ENCODE data around the gene KRT14.
"Not testable (repeated sequence)": the region's sequence is repeated elsewhere in the genome, so short reads cannot be mapped to it uniquely, and the experiment has no call there.

KRT14 gene

GRCh38 chr17:41618341-41619035, 31.8 kb upstream of the KRT14 start:
- in situ Hi-C loops (cut with MboI; ENCODE audit: low sequenced_read_pairs), result no loop called here
- H3K36me3 ChIP-seq (replicated peaks), result no peaks in the 10 kb centered on the region
- no peaks in the 10 kb centered on the region for H3K4me1 ChIP-seq
- no peaks in the 10 kb centered on the region for H3K9me3 ChIP-seq
- DNase-seq (ENCODE audit: low spot score in 2 of 2), result no peak
- no peak overlapping the region for H3K4me3 ChIP-seq
- no peaks in the 10 kb centered on the region for H3K27me3 ChIP-seq (ENCODE audit: low read depth)

GRCh38 chr17:41617698-41618097, 31.0 kb upstream of the KRT14 start:
- H3K36me3 ChIP-seq (replicated peaks), result no peaks in the 10 kb centered on the region
- H3K27me3 ChIP-seq (ENCODE audit: low read depth), result no peaks in the 10 kb centered on the region
- no peak for DNase-seq (ENCODE audit: low spot score in 2 of 2)
- in situ Hi-C loops (cut with MboI; ENCODE audit: low sequenced_read_pairs), result no loop called here
- H3K4me3 ChIP-seq, result no peak overlapping the region
- H3K9me3 ChIP-seq, result no peaks in the 10 kb centered on the region
- no peaks in the 10 kb centered on the region for H3K4me1 ChIP-seq

- no peaks in the 10 kb centered on the region for H3K9me3 ChIP-seq
- H3K4me3 ChIP-seq, result no peak overlapping the region
- no peaks in the 10 kb centered on the region for H3K27me3 ChIP-seq (ENCODE audit: low read depth)
- DNase-seq (ENCODE audit: low spot score in 2 of 2), result no peak
- in situ Hi-C loops (cut with MboI; ENCODE audit: low sequenced_read_pairs), result no loop called here
- H3K36me3 ChIP-seq (replicated peaks), result no peaks in the 10 kb centered on the region
- H3K4me1 ChIP-seq, result no peaks in the 10 kb centered on the region
Observed at GRCh38 chr17:41617136-41617535, 30.4 kb upstream of the KRT14 start.

- H3K9me3 ChIP-seq; DNase-seq (ENCODE audit: low spot score in 2 of 2); H3K27me3 ChIP-seq (ENCODE audit: low read depth); H3K4me3 ChIP-seq; H3K4me1 ChIP-seq; in situ Hi-C loops (cut with MboI; ENCODE audit: low sequenced_read_pairs); H3K36me3 ChIP-seq (replicated peaks): not testable (repeated sequence)
Observed at GRCh38 chr17:41616486-41616885, 29.8 kb upstream of the KRT14 start.

DNA sequence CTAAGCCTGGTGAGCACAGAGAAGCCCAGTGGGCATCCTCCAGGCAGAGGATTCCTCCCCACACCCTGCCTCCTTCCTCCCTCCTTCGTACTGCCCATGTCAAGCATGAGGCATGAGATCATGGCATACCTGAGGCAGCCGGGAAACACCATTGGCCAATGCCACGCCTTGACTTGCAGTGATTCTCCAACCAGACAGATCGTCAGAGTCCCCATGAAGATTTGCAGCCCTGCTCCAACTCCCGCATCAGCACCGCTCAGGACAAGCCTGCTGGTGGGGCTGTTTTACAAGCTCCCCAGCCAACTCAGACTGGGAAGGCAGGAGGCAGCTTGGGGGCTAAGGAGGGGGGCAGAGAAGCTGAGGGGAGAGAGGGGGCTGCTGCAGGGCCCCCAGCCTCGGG, 28.8 kb upstream of the KRT14 start:
- no peaks in the 10 kb centered on the region for H3K9me3 ChIP-seq
- in situ Hi-C loops (cut with MboI; ENCODE audit: low sequenced_read_pairs), result no loop called here

DNA sequence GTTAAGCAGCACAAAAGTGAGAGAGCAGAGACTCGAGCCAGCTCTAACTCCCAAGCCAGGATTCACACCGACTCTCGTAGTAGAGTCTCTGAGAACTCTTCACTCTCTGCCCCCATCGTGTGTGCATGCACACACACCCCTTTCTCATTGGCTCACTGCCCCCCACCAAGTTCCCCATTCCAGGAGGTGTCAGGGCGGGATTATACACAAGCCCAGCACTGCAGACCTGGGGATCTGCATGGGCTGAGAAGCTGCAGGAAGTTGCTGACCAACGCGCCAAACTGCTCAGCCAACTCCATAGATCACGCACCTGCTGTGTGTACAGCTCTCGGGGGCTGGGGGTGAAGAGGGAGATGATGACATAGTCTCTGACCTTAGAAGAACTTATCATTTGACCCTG, 28.1 kb upstream of the KRT14 start:
- H3K36me3 ChIP-seq (replicated peaks); H3K27me3 ChIP-seq (ENCODE audit: low read depth); DNase-seq (ENCODE audit: low spot score in 2 of 2); H3K4me3 ChIP-seq; H3K9me3 ChIP-seq; H3K4me1 ChIP-seq; in situ Hi-C loops (cut with MboI; ENCODE audit: low sequenced_read_pairs): not testable (repeated sequence)

More for the DNA sequence above, 28.8 kb upstream of the KRT14 start:
- H3K36me3 ChIP-seq (replicated peaks), result no peaks in the 10 kb centered on the region
- no peak overlapping the region for H3K4me3 ChIP-seq
- DNase-seq (ENCODE audit: low spot score in 2 of 2), result no peak
- no peaks in the 10 kb centered on the region for H3K4me1 ChIP-seq
- H3K27me3 ChIP-seq (ENCODE audit: low read depth), result no peaks in the 10 kb centered on the region

- Histone ChIP-seq H3K4me1 (no peaks in the 10 kb centered on the region), H3K9me3 (no peaks in the 10 kb centered on the region), H3K4me3 (no peak overlapping the region), H3K36me3 (replicated peaks) (no peaks in the 10 kb centered on the region), H3K27me3 (ENCODE audit: low read depth) (no peaks in the 10 kb centered on the region)
- no peak for DNase-seq (ENCODE audit: low spot score in 2 of 2)
- in situ Hi-C loops (cut with MboI; ENCODE audit: low sequenced_read_pairs), result no loop called here
Observed at GRCh38 chr17:41614098-41614497, 27.4 kb upstream of the KRT14 start.

- in situ Hi-C loops (cut with MboI; ENCODE audit: low sequenced_read_pairs), result no loop called here
- Histone ChIP-seq H3K4me1 (no peaks in the 10 kb centered on the region), H3K9me3 (no peaks in the 10 kb centered on the region), H3K4me3 (no peak overlapping the region), H3K27me3 (ENCODE audit: low read depth) (no peaks in the 10 kb centered on the region), H3K36me3 (replicated peaks) (no peaks in the 10 kb centered on the region)
- no peak for DNase-seq (ENCODE audit: low spot score in 2 of 2)
Observed at GRCh38 chr17:41613277-41614082, 26.8 kb upstream of the KRT14 start.

DNA sequence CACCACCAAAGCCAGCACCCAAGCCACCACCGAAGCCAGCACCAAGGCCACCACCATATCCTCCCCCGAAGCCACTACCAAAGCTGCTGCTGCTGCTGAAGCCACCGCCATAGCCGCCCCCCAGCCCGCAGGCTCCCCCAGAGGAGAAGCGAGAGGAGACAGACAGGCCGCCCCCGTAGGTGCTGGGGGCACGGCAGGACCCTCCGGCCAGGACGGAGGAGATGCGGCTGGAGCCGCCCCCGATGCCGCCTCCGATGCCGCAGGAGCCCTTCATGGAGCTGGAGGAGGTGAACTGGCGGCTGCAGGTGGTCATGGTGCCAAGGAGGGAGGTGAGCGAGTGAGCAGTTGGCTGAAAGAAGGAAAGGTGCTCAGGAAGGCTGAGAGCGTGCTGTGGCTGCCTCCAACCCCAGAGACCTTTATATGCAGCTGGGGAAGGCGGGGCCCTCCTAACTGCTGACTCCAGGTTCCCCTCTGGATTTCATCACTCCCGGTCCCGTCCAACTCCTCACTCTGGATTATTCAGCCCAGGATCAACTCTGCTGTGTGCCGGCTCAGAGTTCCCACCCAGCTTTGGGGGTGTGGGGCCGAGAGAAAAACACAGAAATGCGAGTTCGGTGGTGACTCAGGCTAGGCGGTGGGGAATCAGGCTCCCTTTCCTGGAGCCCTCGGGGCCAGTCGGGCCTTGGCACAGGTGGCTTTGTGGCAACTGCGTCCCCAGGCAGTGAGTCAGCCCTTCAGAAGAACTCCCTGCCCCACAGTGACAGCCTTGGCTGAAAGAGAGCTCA, 25.9 kb upstream of the KRT14 start, which contains the start of gene KRT16:
Gene KRT16, minus strand, starts transcription at position 392 of the 785 bp plus-strand sequence. Its CDS starts 79 bp downstream, at position 313.
- DNase-seq (ENCODE audit: low spot score in 2 of 2); in situ Hi-C loops (cut with MboI; ENCODE audit: low sequenced_read_pairs); H3K4me1 ChIP-seq; H3K9me3 ChIP-seq; H3K4me3 ChIP-seq; H3K27me3 ChIP-seq (ENCODE audit: low read depth); H3K36me3 ChIP-seq (replicated peaks): not testable (repeated sequence)

DNA sequence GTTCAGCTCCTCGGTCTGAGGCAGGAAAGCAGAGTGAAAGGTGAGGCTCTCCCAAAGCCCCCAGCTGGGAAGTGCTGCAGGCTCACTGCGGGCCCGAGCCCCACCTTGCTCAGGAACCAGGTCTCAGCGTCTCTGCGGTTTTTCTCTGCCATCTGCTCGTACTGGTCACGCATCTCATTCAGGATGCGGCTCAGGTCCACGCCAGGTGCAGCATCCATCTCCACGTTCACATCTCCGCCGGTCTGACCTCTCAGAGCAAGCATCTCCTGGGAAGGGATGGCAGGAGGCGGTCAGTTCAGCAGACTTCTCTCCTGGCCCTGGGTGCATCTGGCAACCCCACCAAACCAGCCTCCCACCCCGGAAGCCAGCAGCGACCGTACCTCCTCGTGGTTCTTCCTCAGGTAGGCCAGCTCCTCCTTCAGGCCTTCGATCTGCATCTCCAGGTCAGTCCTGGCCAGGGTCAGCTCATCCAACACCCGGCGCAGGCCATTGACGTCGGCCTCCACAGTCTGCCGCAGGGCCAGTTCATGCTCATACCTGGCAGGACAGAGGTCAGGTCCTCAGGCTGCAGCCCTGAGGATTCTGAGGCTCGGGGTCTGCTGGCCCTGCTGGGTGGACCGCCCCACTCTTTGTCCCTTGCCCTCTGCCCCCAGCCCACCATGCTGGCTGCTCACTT, 24.4 kb upstream of the KRT14 start:
- in situ Hi-C loops (cut with MboI; ENCODE audit: low sequenced_read_pairs), result no loop called here
- no peak overlapping the region for H3K4me3 ChIP-seq
- H3K27me3 ChIP-seq (ENCODE audit: low read depth), result no peaks in the 10 kb centered on the region
- H3K9me3 ChIP-seq, result no peaks in the 10 kb centered on the region
- no peaks in the 10 kb centered on the region for H3K36me3 ChIP-seq (replicated peaks)
- DNase-seq (ENCODE audit: low spot score in 2 of 2), result no peak
- H3K4me1 ChIP-seq, result no peaks in the 10 kb centered on the region

GRCh38 chr17:41610061-41610517, 23.4 kb upstream of the KRT14 start:
- H3K4me3 ChIP-seq; H3K36me3 ChIP-seq (replicated peaks); in situ Hi-C loops (cut with MboI; ENCODE audit: low sequenced_read_pairs); H3K9me3 ChIP-seq; DNase-seq (ENCODE audit: low spot score in 2 of 2); H3K4me1 ChIP-seq; H3K27me3 ChIP-seq (ENCODE audit: low read depth): not testable (repeated sequence)

DNA sequence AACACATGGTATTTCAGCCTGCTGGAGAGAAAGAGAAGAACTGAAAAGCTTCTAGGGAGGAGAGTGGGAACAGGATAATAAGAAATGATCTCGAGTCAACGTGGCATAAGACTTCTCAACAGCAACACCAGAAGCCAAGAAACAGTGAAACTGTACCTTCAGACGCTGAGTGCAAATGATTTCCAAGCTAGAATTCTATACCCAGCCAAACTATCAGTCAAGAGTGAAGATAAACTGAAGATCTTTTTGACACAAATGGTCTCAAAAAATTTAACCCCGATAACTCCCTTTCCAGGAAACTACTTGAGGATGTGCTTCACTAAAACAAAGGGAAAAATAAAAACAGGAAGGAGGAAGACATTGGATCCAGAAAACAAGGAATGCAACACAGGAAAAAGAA, 20.2 kb upstream of the KRT14 start:
- H3K27me3 ChIP-seq (ENCODE audit: low read depth); H3K36me3 ChIP-seq (replicated peaks); H3K4me1 ChIP-seq; DNase-seq (ENCODE audit: low spot score in 2 of 2); H3K9me3 ChIP-seq; in situ Hi-C loops (cut with MboI; ENCODE audit: low sequenced_read_pairs); H3K4me3 ChIP-seq: not testable (repeated sequence)

GRCh38 chr17:41602524-41602923, 15.8 kb upstream of the KRT14 start:
- H3K4me1 ChIP-seq, result peaks cover 8% of the 10 kb centered on the region
- H3K36me3 ChIP-seq (replicated peaks), result no peaks in the 10 kb centered on the region
- H3K27me3 ChIP-seq (ENCODE audit: low read depth), result no peaks in the 10 kb centered on the region
- H3K9me3 ChIP-seq, result no peaks in the 10 kb centered on the region
- in situ Hi-C loops (cut with MboI; ENCODE audit: low sequenced_read_pairs), result no loop called here
- peak in 1 of 2 experiments; percentile 45 for DNase-seq (ENCODE audit: low spot score in 2 of 2)
- H3K4me3 ChIP-seq, result no peak overlapping the region

All from HAP-1 (cell line).